ENCODE measurements around the gene OOSP3. TPM values are rescaled to one million over a fixed set of nuclear protein-coding genes. Genes with fewer than 3 reads are reported as not detected.

OOSP3 gene
- total RNA-seq, 2 experiments from 2014 or later, result not detected

GRCh38 chr11:59918480-59918879, 39.9 kb downstream of the OOSP3 start:
- POLR2A ChIA-PET, result no interaction called here
- no peaks in the 10 kb centered on the region for H4K20me1 ChIP-seq (ENCODE audit: insufficient read depth, low read length)
- TF ChIP-seq EZH2phosphoT487 (IDR thresholded peaks at IDR 0.05; ENCODE audit: borderline replicate concordance, low read depth, low read length) (no peak), CTCF (conservative IDR thresholded peaks at IDR 0.05; ENCODE audit: low read length) (no peak)
- no peak overlapping the region for H3K27ac ChIP-seq (ENCODE audit: low read depth, low read length, poor library complexity, severe bottlenecking)
- no peaks in the 10 kb centered on the region for H3K79me2 ChIP-seq (ENCODE audit: insufficient read depth, low read depth, low read length)
- no peak overlapping the region for H3K4me2 ChIP-seq (ENCODE audit: low read length)
- BruUV-seq (replicated peaks), result no TSS peak
- intact Hi-C loops (cut with micrococcal nuclease; ENCODE audit: unreplicated experiment), result loop anchor here (2.0 kb wide), 2 partner anchors 96 to 164 kb away; partner anchors contain the start of gene STX3
- no peaks in the 10 kb centered on the region for H3K36me3 ChIP-seq (ENCODE audit: insufficient read depth, low read length)
- DNase-seq (ENCODE audit: low spot score), result no peak
- H3K9me2 ChIP-seq (ENCODE audit: insufficient read depth, low read length), result no peaks in the 10 kb centered on the region
- CTCF ChIA-PET (ENCODE audit: unreplicated experiment), result interaction anchor here (1.6 kb wide), 1 partner anchor 116 kb away, joined by 3 read pairs; no protein-coding TSS in a partner anchor
- no peak overlapping the region for H2AFZ ChIP-seq (ENCODE audit: low read length)
- H3K4me3 ChIP-seq (ENCODE audit: low read depth, low read length, poor library complexity, severe bottlenecking), result no peak overlapping the region
- no peaks in the 10 kb centered on the region for H3K4me1 ChIP-seq (ENCODE audit: insufficient read depth, low read length, poor library complexity, severe bottlenecking)
- H3K9me3 ChIP-seq (ENCODE audit: low read length), result peaks cover 5% of the 10 kb centered on the region; the same call in 1 of the 2 replicates

DNA sequence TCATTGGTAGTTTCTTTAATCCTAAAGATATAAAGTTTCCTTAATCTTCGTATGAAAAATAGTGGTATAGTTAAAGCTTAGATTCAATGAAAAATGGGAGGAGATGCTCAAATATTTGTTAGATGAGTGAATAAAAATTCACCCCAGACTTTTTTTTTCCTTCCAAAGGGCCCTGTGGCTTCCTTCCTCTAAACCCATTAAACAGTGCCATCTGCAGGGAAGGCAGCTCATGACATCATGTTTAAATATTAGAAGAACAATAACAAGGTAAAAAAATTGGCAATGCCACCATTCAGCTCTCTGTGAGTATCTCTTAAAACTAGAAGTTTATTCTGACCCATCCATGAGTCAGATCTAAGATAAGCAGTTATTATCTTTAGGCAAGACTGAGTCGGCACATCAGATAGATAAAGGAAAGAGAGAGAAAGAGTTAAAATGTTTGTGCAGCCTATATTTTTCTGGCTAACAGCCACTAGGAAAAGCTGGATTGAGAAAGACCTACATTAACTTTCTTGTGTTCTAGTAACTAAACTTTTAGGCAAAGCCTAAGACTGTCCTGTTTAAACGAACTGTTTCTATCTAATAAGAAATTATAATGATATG, 40.5 kb downstream of the OOSP3 start:
- CTCF ChIA-PET (ENCODE audit: unreplicated experiment), result interaction anchor here (1.6 kb wide), 1 partner anchor 117 kb away, joined by 3 read pairs; no protein-coding TSS in a partner anchor
- Histone ChIP-seq H3K9me2 (ENCODE audit: insufficient read depth, low read length) (no peaks in the 10 kb centered on the region), H3K9me3 (ENCODE audit: low read length) (peaks cover 11% of the 10 kb centered on the region; the same call in 1 of the 2 replicates), H3K36me3 (ENCODE audit: insufficient read depth, low read length) (no peaks in the 10 kb centered on the region), H3K4me3 (ENCODE audit: low read depth, low read length, poor library complexity, severe bottlenecking) (no peak overlapping the region), H4K20me1 (ENCODE audit: insufficient read depth, low read length) (no peaks in the 10 kb centered on the region), H3K27ac (ENCODE audit: low read depth, low read length, poor library complexity, severe bottlenecking) (no peak overlapping the region), H3K79me2 (ENCODE audit: insufficient read depth, low read depth, low read length) (no peaks in the 10 kb centered on the region), H2AFZ (ENCODE audit: low read length) (no peak overlapping the region), H3K4me1 (ENCODE audit: insufficient read depth, low read length, poor library complexity, severe bottlenecking) (no peaks in the 10 kb centered on the region), H3K4me2 (ENCODE audit: low read length) (no peak overlapping the region)
- TF ChIP-seq EZH2phosphoT487 (IDR thresholded peaks at IDR 0.05; ENCODE audit: borderline replicate concordance, low read depth, low read length), result no peak
- TF ChIP-seq CTCF (conservative IDR thresholded peaks at IDR 0.05; ENCODE audit: low read length), result peak; percentile 88
- POLR2A ChIA-PET, result no interaction called here
- no TSS peak for BruUV-seq (replicated peaks)
- peak; percentile 64 for DNase-seq (ENCODE audit: low spot score)
- intact Hi-C loops (cut with micrococcal nuclease; ENCODE audit: unreplicated experiment), result loop anchor here (2.0 kb wide), 2 partner anchors 96 to 164 kb away; partner anchors contain the start of gene STX3

DNA sequence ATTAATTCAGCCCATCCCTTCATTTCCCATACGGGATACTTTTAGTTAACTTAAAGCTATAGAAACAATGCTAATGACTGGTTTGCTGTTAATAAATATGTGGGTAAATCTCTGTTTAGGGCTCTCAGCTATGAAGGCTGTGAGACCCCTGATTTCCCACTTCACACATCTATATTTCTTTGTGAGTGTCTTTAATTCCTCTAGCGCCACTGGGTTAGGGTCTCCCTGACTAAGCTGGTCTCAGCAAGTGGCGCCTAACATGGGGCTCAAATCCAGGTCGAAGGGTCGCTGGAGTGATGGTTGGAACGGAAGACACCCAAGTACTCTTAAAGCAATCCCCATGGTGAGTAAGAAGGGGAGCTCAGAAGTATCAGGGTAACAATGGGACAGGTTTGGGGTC, 45.2 kb downstream of the OOSP3 start:
- TF ChIP-seq EZH2phosphoT487 (IDR thresholded peaks at IDR 0.05; ENCODE audit: borderline replicate concordance, low read depth, low read length) (no peak), CTCF (conservative IDR thresholded peaks at IDR 0.05; ENCODE audit: low read length) (no peak)
- CTCF ChIA-PET (ENCODE audit: unreplicated experiment), result no interaction called here
- Histone ChIP-seq H2AFZ (ENCODE audit: low read length) (no peak overlapping the region), H3K27ac (ENCODE audit: low read depth, low read length, poor library complexity, severe bottlenecking) (no peak overlapping the region), H3K9me3 (ENCODE audit: low read length) (peaks cover 13% of the 10 kb centered on the region; the same call in 1 of the 2 replicates), H4K20me1 (ENCODE audit: insufficient read depth, low read length) (no peaks in the 10 kb centered on the region), H3K4me1 (ENCODE audit: insufficient read depth, low read length, poor library complexity, severe bottlenecking) (no peaks in the 10 kb centered on the region), H3K36me3 (ENCODE audit: insufficient read depth, low read length) (no peaks in the 10 kb centered on the region), H3K4me2 (ENCODE audit: low read length) (no peak overlapping the region), H3K79me2 (ENCODE audit: insufficient read depth, low read depth, low read length) (no peaks in the 10 kb centered on the region), H3K9me2 (ENCODE audit: insufficient read depth, low read length) (no peaks in the 10 kb centered on the region), H3K4me3 (ENCODE audit: low read depth, low read length, poor library complexity, severe bottlenecking) (no peak overlapping the region)
- POLR2A ChIA-PET, result no interaction called here
- intact Hi-C loops (cut with micrococcal nuclease; ENCODE audit: unreplicated experiment), result no loop called here
- BruUV-seq (replicated peaks), result no TSS peak
- peak; percentile 13 for DNase-seq (ENCODE audit: low spot score)
